Smooth muscle cell (in vitro differentiated cells): ENCODE measurements around the gene DPH7. TPM values are rescaled to one million over a fixed set of nuclear protein-coding genes. Genes with fewer than 3 reads are reported as not detected.

ENCODE experiments used
- DNase-seq: peaks from one replicate; lab custom pipeline; 2025; ENCODE audit not compliant: unreplicated experiment; lab: John Stamatoyannopoulos, UW
- H2AFZ ChIP-seq: fragments of 200-600 bp; sonication (generic); 2 replicates; pipeline ENCODE4 v1.6.0; 2016; ENCODE audit warnings: antibody characterized with exemption, low read depth, mild to moderate bottlenecking
- H3F3A ChIP-seq: fragments of 200-600 bp; sonication (generic); 2 replicates; pipeline ENCODE4 v1.6.0; 2017; ENCODE audit warnings: antibody characterized with exemption, low read depth
- H3K27ac ChIP-seq: fragments of 200-600 bp; sonication (generic); 2 replicates; pipeline ENCODE4 v1.5.1; 2016; ENCODE audit warnings: low read depth, mild to moderate bottlenecking
- H3K27me3 ChIP-seq: fragments of 200-600 bp; sonication (generic); 2 replicates; pipeline ENCODE4 v1.6.1; 2016; ENCODE audit warnings: low read depth, mild to moderate bottlenecking
- H3K36me3 ChIP-seq: fragments of 200-600 bp; sonication (generic); 2 replicates; pipeline ENCODE4 v1.5.1; 2016; ENCODE audit warnings: low read depth
- H3K4me1 ChIP-seq: fragments of 200-600 bp; sonication (generic); 2 replicates; pipeline ENCODE4 v1.5.1; 2016; ENCODE audit warnings: low read depth
- H3K4me2 ChIP-seq: fragments of 200-600 bp; sonication (generic); 2 replicates; pipeline ENCODE4 v1.6.0; 2016; ENCODE audit warnings: mild to moderate bottlenecking
- H3K4me3 ChIP-seq: fragments of 200-600 bp; sonication (generic); 2 replicates; pipeline ENCODE4 v1.5.1; 2016; ENCODE audit warnings: mild to moderate bottlenecking
- H3K79me2 ChIP-seq: fragments of 200-600 bp; sonication (generic); 2 replicates; pipeline ENCODE4 v1.6.0; 2016; ENCODE audit warnings: low read depth, mild to moderate bottlenecking
- H3K9ac ChIP-seq: fragments of 200-600 bp; sonication (generic); 2 replicates; pipeline ENCODE4 v1.6.0; 2016; ENCODE audit warnings: low read depth
- H3K9me3 ChIP-seq: fragments of 200-600 bp; sonication (generic); replicated peaks from 2 replicates; pipeline ENCODE4 v1.5.1; 2016; ENCODE audit warnings: low read depth
- H4K20me1 ChIP-seq: fragments of 200-600 bp; sonication (generic); 2 replicates; pipeline ENCODE4 v1.6.0; 2016; ENCODE audit warnings: low read depth
- WGBS: methylation state at CpG from one replicate; pipeline ENCODE4 v1.1.7; 2016; ENCODE audit warnings: low lambda C conversion rate; 5-methylcytosine and 5-hydroxymethylcytosine counted together
- polyA plus RNA-seq: library from polyadenylated mRNA; unstranded; fragments of >200 nt; fragmentation: Nextera tagmentation; extraction: Ambion mirVana; gene quantifications from 2 replicates; pipeline ENCODE4 v1.2.1, GENCODE V29; 2016
- total RNA-seq: library from RNA; depleted of rRNA; stranded (reverse); fragments of >200 nt; gene quantifications from 2 replicates; pipeline ENCODE4 v1.2.3, GENCODE V29; 2014
- TF ChIP-seq, protein P1 (sequence below): fragments of 200-600 bp; sonication (generic); IDR thresholded peaks from 2 replicates; pipeline ENCODE4 v1.5.1; 2017; ENCODE audit warnings: borderline replicate concordance, mild to moderate bottlenecking, antibody characterized with exemption; ENCODE audit not compliant: insufficient read depth, poor library complexity, severe bottlenecking

DPH7 gene
- total and polyA plus RNA-seq, 2 experiments from 2014 or later: 18.2 to 21.8 TPM

DNA sequence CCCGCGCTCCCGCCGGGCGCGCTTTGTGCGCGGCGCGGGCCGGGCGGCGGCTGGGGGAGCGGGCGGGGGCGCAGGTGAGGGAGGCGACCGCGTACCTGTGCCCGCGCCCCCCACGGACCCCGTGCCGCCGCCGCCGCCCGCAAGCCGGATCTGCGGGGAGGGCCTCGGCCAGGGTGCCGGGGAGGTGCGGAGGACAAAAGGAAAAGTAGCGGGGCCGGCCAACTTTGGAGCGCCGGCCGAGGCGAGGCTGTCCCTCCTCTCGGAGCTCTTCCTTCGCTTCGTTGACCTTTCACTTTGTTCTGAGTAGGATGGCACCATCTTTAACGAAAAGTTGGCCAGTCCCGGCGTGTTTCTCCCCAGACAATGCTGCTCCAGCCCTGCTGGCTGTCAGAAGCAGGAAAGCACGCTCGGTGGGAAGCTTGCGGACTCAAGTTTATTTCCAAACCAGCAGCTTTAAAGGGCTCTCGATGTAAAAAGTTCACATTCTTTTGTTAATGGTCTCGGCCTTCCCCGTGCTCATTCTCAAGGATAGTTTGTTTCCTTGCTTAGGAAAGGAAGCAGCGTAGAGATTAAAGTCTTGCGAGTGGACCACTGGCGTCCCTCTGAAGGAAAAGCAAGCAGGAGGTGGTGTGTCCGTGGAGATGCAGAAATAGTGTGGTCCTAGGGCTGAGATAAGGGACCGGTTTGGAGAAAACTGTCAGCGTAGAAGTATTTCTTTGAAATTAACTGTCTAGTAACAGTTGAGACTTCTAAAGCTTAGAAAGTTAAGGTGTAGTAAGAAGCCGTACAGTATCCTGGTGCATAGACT, 40.7 kb upstream of the DPH7 start:
- WGBS: 2% methylated on average over 32 of the region's 58 CpGs
- peaks cover 12% of the 10 kb centered on the region for H3K4me1 ChIP-seq
- peak overlapping the region; percentile 81 for H3K4me3 ChIP-seq
- DNase-seq: no peak
- peaks cover 15% of the 10 kb centered on the region for H3F3A ChIP-seq
- H2AFZ ChIP-seq: peak overlapping the region; percentile 61
- H3K27ac ChIP-seq: peak overlapping the region; percentile 72
- peak overlapping the region; percentile 90 for H3K4me2 ChIP-seq
- H3K27me3 ChIP-seq: no peaks in the 10 kb centered on the region
- H3K9ac ChIP-seq: peak overlapping the region; percentile 88
- H4K20me1 ChIP-seq: peaks cover 51% of the 10 kb centered on the region
- H3K36me3 ChIP-seq: no peaks in the 10 kb centered on the region
- TF ChIP-seq, protein P1, sequence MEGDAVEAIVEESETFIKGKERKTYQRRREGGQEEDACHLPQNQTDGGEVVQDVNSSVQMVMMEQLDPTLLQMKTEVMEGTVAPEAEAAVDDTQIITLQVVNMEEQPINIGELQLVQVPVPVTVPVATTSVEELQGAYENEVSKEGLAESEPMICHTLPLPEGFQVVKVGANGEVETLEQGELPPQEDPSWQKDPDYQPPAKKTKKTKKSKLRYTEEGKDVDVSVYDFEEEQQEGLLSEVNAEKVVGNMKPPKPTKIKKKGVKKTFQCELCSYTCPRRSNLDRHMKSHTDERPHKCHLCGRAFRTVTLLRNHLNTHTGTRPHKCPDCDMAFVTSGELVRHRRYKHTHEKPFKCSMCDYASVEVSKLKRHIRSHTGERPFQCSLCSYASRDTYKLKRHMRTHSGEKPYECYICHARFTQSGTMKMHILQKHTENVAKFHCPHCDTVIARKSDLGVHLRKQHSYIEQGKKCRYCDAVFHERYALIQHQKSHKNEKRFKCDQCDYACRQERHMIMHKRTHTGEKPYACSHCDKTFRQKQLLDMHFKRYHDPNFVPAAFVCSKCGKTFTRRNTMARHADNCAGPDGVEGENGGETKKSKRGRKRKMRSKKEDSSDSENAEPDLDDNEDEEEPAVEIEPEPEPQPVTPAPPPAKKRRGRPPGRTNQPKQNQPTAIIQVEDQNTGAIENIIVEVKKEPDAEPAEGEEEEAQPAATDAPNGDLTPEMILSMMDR: no peak
- no peaks in the 10 kb centered on the region for H3K9me3 ChIP-seq
- peaks cover 68% of the 10 kb centered on the region for H3K79me2 ChIP-seq

DNA sequence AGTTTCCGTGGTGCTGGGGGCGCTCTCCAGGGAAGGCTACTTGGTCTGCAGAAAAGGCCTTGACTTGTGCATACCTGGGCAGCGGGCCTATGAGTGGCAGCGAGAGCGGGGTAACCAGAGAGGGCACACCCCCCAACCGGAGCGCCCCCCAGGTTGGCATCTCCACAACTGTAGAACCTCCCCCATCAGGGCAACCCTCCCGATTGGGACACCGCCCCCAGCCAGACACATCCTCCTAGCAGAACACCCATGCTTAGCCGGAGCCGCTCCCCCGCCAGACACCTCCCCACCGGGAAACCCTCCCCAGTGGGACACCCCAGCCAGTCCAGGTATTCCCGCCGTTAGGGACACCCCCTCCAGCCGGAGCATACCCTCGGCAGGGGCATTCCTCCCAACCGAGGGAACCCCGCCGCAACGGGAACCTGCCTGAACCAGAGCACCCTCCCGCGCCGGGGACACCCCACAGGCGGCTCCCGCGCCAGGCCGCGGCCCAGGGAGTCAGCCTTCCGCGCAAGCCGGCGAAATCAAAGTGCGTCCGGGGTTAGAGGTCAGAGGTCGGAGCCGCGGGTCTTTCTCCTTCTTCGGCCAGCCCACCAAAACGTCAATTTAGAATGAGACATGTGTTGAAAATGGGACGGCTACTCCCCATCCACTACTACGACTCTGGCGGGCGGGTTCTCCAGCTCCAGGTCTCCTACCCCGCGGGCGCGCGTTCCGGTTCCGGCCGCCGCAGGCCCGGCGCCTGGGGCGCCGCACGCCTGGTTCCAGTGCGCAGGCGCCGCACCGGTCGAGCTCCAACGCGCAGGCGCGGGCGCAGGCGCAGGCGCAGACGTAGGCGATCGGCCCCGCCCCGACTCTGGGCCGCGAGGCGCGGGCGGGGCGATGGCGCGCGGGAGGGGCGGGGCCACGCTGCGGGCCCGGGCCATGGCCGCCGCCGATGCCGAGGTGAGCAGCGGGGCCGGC, 39.7 kb upstream of the DPH7 start, which contains the start of gene EHMT1:
Gene EHMT1 (plus strand): TSS at position 901 of the 963 bp plus-strand sequence. CDS start 24 bp downstream, at position 925.
- H3K9me3 ChIP-seq: no peaks in the 10 kb centered on the region
- WGBS: under 1% methylated on average over 55 of the region's 94 CpGs
- peak within 1 kb of the TSS; percentile 84 for H3K27ac ChIP-seq
- peak within 1 kb of the TSS; percentile 71 for H2AFZ ChIP-seq
- no peaks in the 10 kb centered on the region for H3K27me3 ChIP-seq
- H3K4me2 ChIP-seq: peak within 1 kb of the TSS; percentile 99
- peak within 1 kb of the TSS; percentile 95 for H3K4me3 ChIP-seq
- peaks cover 40% of the 10 kb centered on the region for H4K20me1 ChIP-seq
- no peaks in the 10 kb centered on the region for H3K36me3 ChIP-seq
- peak; percentile 67 for DNase-seq
- peaks cover 15% of the 10 kb centered on the region for H3F3A ChIP-seq
- H3K79me2 ChIP-seq: peaks cover 57% of the 10 kb centered on the region
- H3K9ac ChIP-seq: peak within 1 kb of the TSS; percentile 94
- TF ChIP-seq, protein P1: no peak
- H3K4me1 ChIP-seq: peaks cover 12% of the 10 kb centered on the region

DNA sequence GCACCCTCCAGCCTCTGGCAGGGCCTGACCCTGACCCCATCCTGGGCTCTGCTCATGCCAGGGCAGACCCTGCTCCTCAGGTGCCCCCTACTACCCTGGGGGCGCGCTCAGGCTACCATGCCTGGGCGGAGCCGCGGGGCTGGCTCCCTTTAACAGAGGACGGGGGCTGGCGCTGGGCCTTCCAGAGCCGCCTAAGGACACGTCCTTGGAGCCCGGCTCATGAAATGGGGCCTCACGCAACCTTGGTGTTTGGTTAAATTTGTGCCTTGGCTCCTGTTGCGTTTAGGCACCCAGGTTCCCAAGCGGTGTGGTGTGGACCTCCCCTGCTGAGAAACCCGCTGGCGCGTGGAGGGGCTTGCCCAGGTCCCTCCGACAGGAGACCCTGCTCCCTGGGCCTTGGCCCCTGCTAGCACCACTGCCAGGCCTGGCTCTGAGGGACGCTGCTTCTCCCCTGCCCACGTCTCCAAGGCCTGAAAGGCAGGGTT, 36.7 kb upstream of the DPH7 start:
- Histone ChIP-seq H3K9ac (no peak overlapping the region), H2AFZ (no peak overlapping the region), H3K4me1 (peaks cover 12% of the 10 kb centered on the region), H3K79me2 (peaks cover 28% of the 10 kb centered on the region), H3K27me3 (no peaks in the 10 kb centered on the region), H3K36me3 (no peaks in the 10 kb centered on the region), H3K4me3 (no peak overlapping the region), H3K9me3 (no peaks in the 10 kb centered on the region), H3K4me2 (no peak overlapping the region), H3K27ac (no peak overlapping the region), H4K20me1 (peaks cover 12% of the 10 kb centered on the region), H3F3A (peaks cover 12% of the 10 kb centered on the region)
- TF ChIP-seq, protein P1: no peak
- WGBS: 97% methylated on average over 19 of the region's 19 CpGs
- no peak for DNase-seq
